ENCODE measurements around the gene MTFP1. TPM values are rescaled to one million over a fixed set of nuclear protein-coding genes. Genes with fewer than 3 reads are reported as not detected.
A peak's percentile ranks its signal among the peaks of the same experiment; 100 is the strongest.

MTFP1 gene
- total RNA-seq, 2 donors from 2014 or later: 25.9 to 30.8 TPM

DNA sequence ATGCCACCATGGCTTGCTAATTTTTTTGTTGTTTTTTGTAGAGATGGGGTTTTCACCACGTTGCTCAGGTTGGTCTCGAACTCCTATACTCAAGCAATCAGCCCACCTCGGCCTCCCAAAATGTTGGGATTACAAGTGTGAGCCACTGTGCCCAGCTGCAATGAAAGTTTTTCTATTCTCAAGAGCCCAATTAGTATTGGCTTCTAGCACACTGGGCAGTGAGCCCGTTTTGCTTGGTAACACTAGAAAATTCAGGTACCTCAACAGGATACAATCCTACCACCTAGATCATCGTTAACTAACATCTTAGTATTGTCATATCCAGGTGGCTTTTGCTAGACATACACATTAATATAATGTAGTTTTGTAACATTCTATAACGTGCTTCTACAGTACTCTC lies 27.3 kb downstream of the MTFP1 start:
- Histone ChIP-seq H3K9me3 (ENCODE audit: control insufficient read depth, low read length) (no peaks in the 10 kb centered on the region), H3K27me3 (ENCODE audit: control insufficient read depth, insufficient read depth, low read length, poor library complexity, severe bottlenecking) (no peaks in the 10 kb centered on the region), H3K4me3 (ENCODE audit: low read length) (no peak overlapping the region), H3K36me3 (ENCODE audit: control insufficient read depth, insufficient read depth, low read length) (no peaks in the 10 kb centered on the region), H3K27ac (ENCODE audit: low read depth, low read length) (no peak overlapping the region), H3K4me1 (ENCODE audit: control insufficient read depth, insufficient read depth, low read length) (no peaks in the 10 kb centered on the region), H3K9ac (ENCODE audit: extremely low read depth, low read length, poor library complexity, severe bottlenecking) (no peak overlapping the region)
- H3K9me3 Mint-ChIP-seq: no peaks in the 10 kb centered on the region
- no peaks in the 10 kb centered on the region for H3K4me1 Mint-ChIP-seq
- no peaks in the 10 kb centered on the region for H3K36me3 Mint-ChIP-seq (ENCODE audit: low read depth)
- H3K27me3 Mint-ChIP-seq (ENCODE audit: insufficient read depth): peaks cover 6% of the 10 kb centered on the region
- TF ChIP-seq, protein P1, sequence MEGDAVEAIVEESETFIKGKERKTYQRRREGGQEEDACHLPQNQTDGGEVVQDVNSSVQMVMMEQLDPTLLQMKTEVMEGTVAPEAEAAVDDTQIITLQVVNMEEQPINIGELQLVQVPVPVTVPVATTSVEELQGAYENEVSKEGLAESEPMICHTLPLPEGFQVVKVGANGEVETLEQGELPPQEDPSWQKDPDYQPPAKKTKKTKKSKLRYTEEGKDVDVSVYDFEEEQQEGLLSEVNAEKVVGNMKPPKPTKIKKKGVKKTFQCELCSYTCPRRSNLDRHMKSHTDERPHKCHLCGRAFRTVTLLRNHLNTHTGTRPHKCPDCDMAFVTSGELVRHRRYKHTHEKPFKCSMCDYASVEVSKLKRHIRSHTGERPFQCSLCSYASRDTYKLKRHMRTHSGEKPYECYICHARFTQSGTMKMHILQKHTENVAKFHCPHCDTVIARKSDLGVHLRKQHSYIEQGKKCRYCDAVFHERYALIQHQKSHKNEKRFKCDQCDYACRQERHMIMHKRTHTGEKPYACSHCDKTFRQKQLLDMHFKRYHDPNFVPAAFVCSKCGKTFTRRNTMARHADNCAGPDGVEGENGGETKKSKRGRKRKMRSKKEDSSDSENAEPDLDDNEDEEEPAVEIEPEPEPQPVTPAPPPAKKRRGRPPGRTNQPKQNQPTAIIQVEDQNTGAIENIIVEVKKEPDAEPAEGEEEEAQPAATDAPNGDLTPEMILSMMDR (conservative IDR thresholded peaks at IDR 0.05): no peak
- 90 to 94% methylated on average over 4 to 6 of the region's 6 CpGs for WGBS, 2 experiments (ENCODE audit: insufficient coverage in 1 of 2, insufficient read length in 1 of 2)
- no peak for DNase-seq
- H3K27ac Mint-ChIP-seq: no peak overlapping the region
- H3K4me3 Mint-ChIP-seq: no peak overlapping the region

- no peaks in the 10 kb centered on the region for H3K9me3 ChIP-seq (ENCODE audit: control insufficient read depth, low read length)
- no peaks in the 10 kb centered on the region for H3K36me3 ChIP-seq (ENCODE audit: control insufficient read depth, insufficient read depth, low read length)
- 80 to 100% methylated on average over 2 to 5 of the region's 6 CpGs for WGBS, 2 experiments (ENCODE audit: insufficient coverage in 1 of 2, insufficient read length in 1 of 2)
- H3K27ac ChIP-seq (ENCODE audit: low read depth, low read length): no peak overlapping the region
- Mint-ChIP-seq H3K4me1 (no peaks in the 10 kb centered on the region), H3K36me3 (ENCODE audit: low read depth) (no peaks in the 10 kb centered on the region), H3K27me3 (ENCODE audit: insufficient read depth) (peaks cover 6% of the 10 kb centered on the region), H3K9me3 (no peaks in the 10 kb centered on the region), H3K4me3 (no peak overlapping the region), H3K27ac (no peak overlapping the region)
- TF ChIP-seq, protein P1 (conservative IDR thresholded peaks at IDR 0.05): peak; percentile 43
- no peaks in the 10 kb centered on the region for H3K4me1 ChIP-seq (ENCODE audit: control insufficient read depth, insufficient read depth, low read length)
- no peaks in the 10 kb centered on the region for H3K27me3 ChIP-seq (ENCODE audit: control insufficient read depth, insufficient read depth, low read length, poor library complexity, severe bottlenecking)
- no peak overlapping the region for H3K4me3 ChIP-seq (ENCODE audit: low read length)
- no peak overlapping the region for H3K9ac ChIP-seq (ENCODE audit: extremely low read depth, low read length, poor library complexity, severe bottlenecking)
- DNase-seq: peak; percentile 60
These were observed 28.4 kb downstream of the MTFP1 start for GRCh38 chr22:30453731-30454510.

- TF ChIP-seq, protein P1 (conservative IDR thresholded peaks at IDR 0.05): no peak
- Mint-ChIP-seq H3K4me3 (no peak overlapping the region), H3K27ac (no peak overlapping the region), H3K9me3 (no peaks in the 10 kb centered on the region), H3K4me1 (no peaks in the 10 kb centered on the region), H3K27me3 (ENCODE audit: insufficient read depth) (peaks cover 6% of the 10 kb centered on the region), H3K36me3 (ENCODE audit: low read depth) (no peaks in the 10 kb centered on the region)
- DNase-seq: no peak
- Histone ChIP-seq H3K9me3 (ENCODE audit: control insufficient read depth, low read length) (no peaks in the 10 kb centered on the region), H3K4me1 (ENCODE audit: control insufficient read depth, insufficient read depth, low read length) (no peaks in the 10 kb centered on the region), H3K36me3 (ENCODE audit: control insufficient read depth, insufficient read depth, low read length) (no peaks in the 10 kb centered on the region), H3K4me3 (ENCODE audit: low read length) (no peak overlapping the region), H3K9ac (ENCODE audit: extremely low read depth, low read length, poor library complexity, severe bottlenecking) (no peak overlapping the region), H3K27ac (ENCODE audit: low read depth, low read length) (no peak overlapping the region), H3K27me3 (ENCODE audit: control insufficient read depth, insufficient read depth, low read length, poor library complexity, severe bottlenecking) (no peaks in the 10 kb centered on the region)
- 95 to 96% methylated on average over 8 of the region's 8 CpGs for WGBS, 2 experiments (ENCODE audit: insufficient coverage in 1 of 2, insufficient read length in 1 of 2)
These were observed 29.7 kb downstream of the MTFP1 start for GRCh38 chr22:30455075-30455840.

Data from endodermal cell (in vitro differentiated cells).